HepG2 (cell line): ENCODE results near the gene UGGT1. TPM values are rescaled to one million over a fixed set of nuclear protein-coding genes. Genes with fewer than 3 reads are reported as not detected.

Experiments
- CC2D1A ChIP-seq: sonication (generic); formaldehyde crosslinking; IDR thresholded peaks from 2 replicates; pipeline ENCODE4 v1.8.1; 2023; ENCODE audit warnings: mild to moderate bottlenecking, missing genetic modification reagents
- EEA1 ChIP-seq: sonication (generic); formaldehyde crosslinking; IDR thresholded peaks from 2 replicates; pipeline ENCODE4 v1.5.1; 2020; ENCODE audit warnings: mild to moderate bottlenecking, missing genetic modification reagents, borderline replicate concordance
- ERF ChIP-seq: IDR thresholded peaks from 2 replicates; pipeline ENCODE4 v1.6.1; 2018; ENCODE audit warnings: missing biosample characterization, missing genetic modification reagents
- HIVEP1 ChIP-seq: sonication (generic); formaldehyde crosslinking; IDR thresholded peaks from 2 replicates; pipeline ENCODE4 v1.4.0; 2020; ENCODE audit warnings: mild to moderate bottlenecking, missing genetic modification reagents
- IKZF1 ChIP-seq: fragments of 450-650 bp; IDR thresholded peaks from 2 replicates; pipeline ENCODE4 v1.7.1; 2016
- KAT2B ChIP-seq: fragments of 150-350 bp; IDR thresholded peaks from 2 replicates; pipeline ENCODE4 v1.6.1; 2014; ENCODE audit warnings: low read depth, low read length, borderline replicate concordance
- MEF2D ChIP-seq: sonication (generic); formaldehyde crosslinking; IDR thresholded peaks from 2 replicates; pipeline ENCODE4 v1.5.1; 2020; ENCODE audit warnings: mild to moderate bottlenecking, missing genetic modification reagents
- NFE2 ChIP-seq: sonication (generic); formaldehyde crosslinking; IDR thresholded peaks from 2 replicates; pipeline ENCODE4 v1.4.0; 2020; ENCODE audit warnings: missing genetic modification reagents
- RBAK ChIP-seq: sonication (generic); formaldehyde crosslinking; IDR thresholded peaks from 2 replicates; pipeline ENCODE4 v1.5.1; 2020; ENCODE audit warnings: mild to moderate bottlenecking, missing genetic modification reagents
- RBFOX2 ChIP-seq: fragments of 200-400 bp; formaldehyde crosslinking; IDR thresholded peaks from 2 replicates; pipeline ENCODE4 v1.6.1; 2017; ENCODE audit warnings: low read depth, mild to moderate bottlenecking, low read length
- RBM39 ChIP-seq: fragments of 200-400 bp; formaldehyde crosslinking; IDR thresholded peaks from one replicate; pipeline ENCODE4 v1.6.1; 2018; ENCODE audit warnings: antibody characterized with exemption, mild to moderate bottlenecking, low read depth, low read length; ENCODE audit not compliant: poor library complexity, severe bottlenecking
- XRCC5 ChIP-seq: fragments of 200-400 bp; formaldehyde crosslinking; optimal IDR thresholded peaks from 2 replicates; pipeline ENCODE3; 2017; ENCODE audit warnings: mild to moderate bottlenecking, low read length
- ZFY ChIP-seq: sonication (generic); formaldehyde crosslinking; IDR thresholded peaks from 2 replicates; pipeline ENCODE4 v1.4.0; 2020; ENCODE audit warnings: missing genetic modification reagents
- ZNF143 ChIP-seq: sonication (generic); formaldehyde crosslinking; IDR thresholded peaks from 2 replicates; pipeline ENCODE4 v1.4.0; 2020; ENCODE audit warnings: missing genetic modification reagents
- ZNF460 ChIP-seq: sonication (generic); formaldehyde crosslinking; IDR thresholded peaks from 2 replicates; pipeline ENCODE4 v1.5.1; 2020; ENCODE audit warnings: missing genetic modification reagents, mild to moderate bottlenecking, borderline replicate concordance
- ZNF562 ChIP-seq: sonication (generic); formaldehyde crosslinking; IDR thresholded peaks from 2 replicates; pipeline ENCODE4 v1.8.0; 2022; ENCODE audit warnings: missing genetic modification reagents, borderline replicate concordance
- ZNF713 ChIP-seq: sonication (generic); formaldehyde crosslinking; IDR thresholded peaks from 2 replicates; pipeline ENCODE4 v1.4.0; 2020; ENCODE audit warnings: mild to moderate bottlenecking, missing genetic modification reagents
- ZNF775 ChIP-seq: sonication (generic); formaldehyde crosslinking; IDR thresholded peaks from 2 replicates; pipeline ENCODE4 v1.4.0; 2020; ENCODE audit warnings: missing genetic modification reagents, mild to moderate bottlenecking, moderate library complexity, borderline replicate concordance
- polyA plus RNA-seq, 8 experiments: library from polyadenylated mRNA; depleted of rRNA in 3 of 8; stranded (reverse) in 7 of 8; unstranded in 1 of 8; fragments of >200 nt; fragmentation: Illumina TruSeq in 4 of 8; extraction: Trizol in 4 of 8; gene quantifications; 2 replicates each; pipeline versions ENCODE4 v1.2.1 to v1.2.3, GENCODE V29; 2011 to 2016; ENCODE audit warnings: low read depth in 4 of 8, missing spikeins in 1 of 8, mixed read lengths in 1 of 8; ENCODE audit not compliant: insufficient read depth in 1 of 8
- total RNA-seq, 5 experiments: library from RNA; depleted of rRNA; stranded (reverse); fragments of >200 nt; fragmentation: Illumina TruSeq; extraction: Trizol; gene quantifications; 2 replicates each; pipeline ENCODE4 v1.2.3, GENCODE V29; 2016; ENCODE audit warnings: low read depth in 1 of 5
- TF ChIP-seq, protein P1 (sequence below): IDR thresholded peaks from 2 replicates; pipeline ENCODE4 v1.6.1; 2012; ENCODE audit warnings: inconsistent platforms
- TF ChIP-seq, protein P2 (sequence below): sonication (generic); formaldehyde crosslinking; IDR thresholded peaks from 2 replicates; pipeline ENCODE4 v1.8.0; 2022; ENCODE audit warnings: mild to moderate bottlenecking, missing genetic modification reagents, borderline replicate concordance
- TF ChIP-seq, protein P3 (sequence below): IDR thresholded peaks from 2 replicates; pipeline ENCODE4 v1.6.1; 2016
- TF ChIP-seq, protein P4 (sequence below): sonication (generic); formaldehyde crosslinking; IDR thresholded peaks from 2 replicates; pipeline ENCODE4 v1.9.0; 2021; ENCODE audit warnings: missing genetic modification reagents, borderline replicate concordance
- TF ChIP-seq, protein P5 (sequence below): sonication (generic); formaldehyde crosslinking; IDR thresholded peaks from 2 replicates; pipeline ENCODE4 v1.5.1; 2020; ENCODE audit warnings: mild to moderate bottlenecking, missing genetic modification reagents, borderline replicate concordance

Gene UGGT1
- total and polyA plus RNA-seq, 2 of the 13 experiments (the other 11 are each of a cell fraction or from before 2014, with no cell fraction given), result 35.8 to 83.2 TPM

DNA sequence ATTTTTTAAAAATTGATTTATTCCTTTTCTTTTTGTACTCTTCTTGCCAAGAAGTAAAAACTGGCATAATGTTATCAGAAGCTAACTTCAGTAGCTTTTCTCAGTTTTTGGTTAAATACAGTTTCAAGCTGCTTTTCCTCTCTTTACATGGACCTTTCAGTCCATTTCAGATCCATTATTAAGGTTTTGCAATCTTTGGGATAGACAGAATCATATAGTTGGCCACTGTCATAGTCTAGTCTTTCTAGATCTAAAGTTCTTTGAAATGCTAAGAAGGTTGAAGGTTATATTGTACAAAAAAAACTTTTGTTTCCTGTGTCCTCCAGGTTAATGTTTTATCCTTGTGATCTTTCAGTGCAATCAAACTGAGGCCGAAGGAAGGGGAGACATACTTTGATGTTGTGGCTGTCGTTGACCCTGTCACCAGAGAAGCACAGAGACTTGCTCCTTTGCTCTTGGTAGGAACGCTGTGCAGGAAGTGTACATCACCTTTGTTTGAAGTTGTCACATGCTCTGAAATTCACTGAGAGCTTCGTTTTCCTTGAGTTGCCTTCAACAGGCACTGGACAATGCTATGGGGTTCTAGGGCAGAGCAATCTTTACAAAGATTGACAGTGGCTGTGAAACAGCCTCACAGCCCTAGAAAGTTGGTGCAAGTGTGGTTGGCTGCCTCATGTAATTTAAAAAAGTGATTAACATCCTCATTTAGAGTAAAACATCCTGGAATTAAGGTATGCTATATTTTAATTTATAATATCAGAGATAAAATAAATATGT lies 79.1 kb downstream of the UGGT1 start (continued):
- TF ChIP-seq ZFY (CRISPR knock-in tag) (peak; percentile 43; the same call in 1 of the 2 replicates), ERF (CRISPR knock-in tag) (peak; percentile 99), MEF2D (CRISPR knock-in tag) (peak; percentile 93), EEA1 (CRISPR knock-in tag) (no peak), XRCC5 (peak; percentile 63), RBAK (CRISPR knock-in tag) (no peak; the same call in 1 of the 2 replicates), NFE2 (CRISPR knock-in tag) (no peak), ZNF562 (CRISPR knock-in tag) (no peak), RBFOX2 (peak; percentile 66), ZNF460 (CRISPR knock-in tag) (peak; percentile 32; the same call in 1 of the 2 replicates), ZNF713 (no peak), CC2D1A (CRISPR knock-in tag) (no peak), IKZF1 (no peak), RBM39 (no peak), HIVEP1 (CRISPR knock-in tag) (no peak), KAT2B (no peak), ZNF775 (CRISPR knock-in tag) (no peak), ZNF143 (CRISPR knock-in tag) (peak; percentile 36; the same call in 1 of the 2 replicates)
- TF ChIP-seq, protein P1, sequence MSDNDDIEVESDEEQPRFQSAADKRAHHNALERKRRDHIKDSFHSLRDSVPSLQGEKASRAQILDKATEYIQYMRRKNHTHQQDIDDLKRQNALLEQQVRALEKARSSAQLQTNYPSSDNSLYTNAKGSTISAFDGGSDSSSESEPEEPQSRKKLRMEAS, result peak; percentile 98
- TF ChIP-seq, protein P2, sequence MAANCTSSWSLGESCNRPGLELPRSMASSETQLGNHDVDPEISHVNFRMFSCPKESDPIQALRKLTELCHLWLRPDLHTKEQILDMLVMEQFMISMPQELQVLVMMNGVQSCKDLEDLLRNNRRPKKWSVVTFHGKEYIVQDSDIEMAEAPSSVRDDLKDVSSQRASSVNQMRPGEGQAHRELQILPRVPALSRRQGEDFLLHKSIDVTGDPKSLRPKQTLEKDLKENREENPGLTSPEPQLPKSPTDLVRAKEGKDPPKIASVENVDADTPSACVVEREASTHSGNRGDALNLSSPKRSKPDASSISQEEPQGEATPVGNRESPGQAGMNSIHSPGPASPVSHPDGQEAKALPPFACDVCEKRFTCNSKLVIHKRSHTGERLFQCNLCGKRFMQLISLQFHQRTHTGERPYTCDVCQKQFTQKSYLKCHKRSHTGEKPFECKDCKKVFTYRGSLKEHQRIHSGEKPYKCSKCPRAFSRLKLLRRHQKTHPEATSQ (CRISPR knock-in tag), result peak; percentile 95; the same call in 1 of the 2 replicates
- TF ChIP-seq, protein P3, sequence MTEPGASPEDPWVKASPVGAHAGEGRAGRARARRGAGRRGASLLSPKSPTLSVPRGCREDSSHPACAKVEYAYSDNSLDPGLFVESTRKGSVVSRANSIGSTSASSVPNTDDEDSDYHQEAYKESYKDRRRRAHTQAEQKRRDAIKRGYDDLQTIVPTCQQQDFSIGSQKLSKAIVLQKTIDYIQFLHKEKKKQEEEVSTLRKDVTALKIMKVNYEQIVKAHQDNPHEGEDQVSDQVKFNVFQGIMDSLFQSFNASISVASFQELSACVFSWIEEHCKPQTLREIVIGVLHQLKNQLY (CRISPR knock-in tag), result peak; percentile 98
- TF ChIP-seq, protein P4, sequence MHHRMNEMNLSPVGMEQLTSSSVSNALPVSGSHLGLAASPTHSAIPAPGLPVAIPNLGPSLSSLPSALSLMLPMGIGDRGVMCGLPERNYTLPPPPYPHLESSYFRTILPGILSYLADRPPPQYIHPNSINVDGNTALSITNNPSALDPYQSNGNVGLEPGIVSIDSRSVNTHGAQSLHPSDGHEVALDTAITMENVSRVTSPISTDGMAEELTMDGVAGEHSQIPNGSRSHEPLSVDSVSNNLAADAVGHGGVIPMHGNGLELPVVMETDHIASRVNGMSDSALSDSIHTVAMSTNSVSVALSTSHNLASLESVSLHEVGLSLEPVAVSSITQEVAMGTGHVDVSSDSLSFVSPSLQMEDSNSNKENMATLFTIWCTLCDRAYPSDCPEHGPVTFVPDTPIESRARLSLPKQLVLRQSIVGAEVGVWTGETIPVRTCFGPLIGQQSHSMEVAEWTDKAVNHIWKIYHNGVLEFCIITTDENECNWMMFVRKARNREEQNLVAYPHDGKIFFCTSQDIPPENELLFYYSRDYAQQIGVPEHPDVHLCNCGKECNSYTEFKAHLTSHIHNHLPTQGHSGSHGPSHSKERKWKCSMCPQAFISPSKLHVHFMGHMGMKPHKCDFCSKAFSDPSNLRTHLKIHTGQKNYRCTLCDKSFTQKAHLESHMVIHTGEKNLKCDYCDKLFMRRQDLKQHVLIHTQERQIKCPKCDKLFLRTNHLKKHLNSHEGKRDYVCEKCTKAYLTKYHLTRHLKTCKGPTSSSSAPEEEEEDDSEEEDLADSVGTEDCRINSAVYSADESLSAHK (CRISPR knock-in tag), result no peak
- TF ChIP-seq, protein P5, sequence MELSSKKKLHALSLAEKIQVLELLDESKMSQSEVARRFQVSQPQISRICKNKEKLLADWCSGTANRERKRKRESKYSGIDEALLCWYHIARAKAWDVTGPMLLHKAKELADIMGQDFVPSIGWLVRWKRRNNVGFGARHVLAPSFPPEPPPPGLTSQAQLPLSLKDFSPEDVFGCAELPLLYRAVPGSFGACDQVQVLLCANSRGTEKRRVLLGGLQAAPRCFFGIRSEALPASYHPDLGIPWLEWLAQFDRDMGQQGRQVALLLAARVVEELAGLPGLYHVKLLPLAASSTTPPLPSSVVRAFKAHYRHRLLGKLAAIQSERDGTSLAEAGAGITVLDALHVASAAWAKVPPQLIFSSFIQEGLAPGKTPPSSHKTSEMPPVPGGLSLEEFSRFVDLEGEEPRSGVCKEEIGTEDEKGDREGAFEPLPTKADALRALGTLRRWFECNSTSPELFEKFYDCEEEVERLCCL (CRISPR knock-in tag), result 0 out of 2 replicates have a peak, but pooled peaks have one; percentile 47
